Peyer's patch (tissue), 4 donors: ENCODE measurements around the gene MMD2. TPM values are rescaled to one million over a fixed set of nuclear protein-coding genes. Genes with fewer than 3 reads are reported as not detected.

Experiments
- DNase-seq, 3 donors: peaks; one replicate each; pipeline ENCODE4 v3.0.0-alpha.2; 2017 to 2019
- H3K27ac ChIP-seq, 4 donors: fragments of 200-600 bp; sonication (generic); one replicate each; pipeline ENCODE4 v1.5.1; 2016 to 2019
- H3K27me3 ChIP-seq, 2 donors: fragments of 200-600 bp; sonication (generic); one replicate each; pipeline ENCODE4 v1.5.1; 2019
- H3K36me3 ChIP-seq, 3 donors: fragments of 200-600 bp; sonication (generic); one replicate each; pipeline ENCODE4 v1.5.1; 2016 to 2019
- H3K4me1 ChIP-seq, 4 donors: fragments of 200-600 bp; sonication (generic); one replicate each; pipeline ENCODE4 v1.5.1; 2016 to 2019
- H3K4me3 ChIP-seq, 4 donors: fragments of 200-600 bp; sonication (generic); 1 replicate in 3 of 4; 2 replicates in 1 of 4; pipeline ENCODE4 v1.5.1; 2016 to 2019; ENCODE audit warnings: mild to moderate bottlenecking in 1 of 4
- H3K9me3 ChIP-seq, 4 donors: fragments of 200-600 bp; sonication (generic); one replicate each; pipeline ENCODE4 v1.5.1; 2016 to 2019; ENCODE audit warnings: mild to moderate bottlenecking in 1 of 4
- CTCF ChIP-seq, 6 experiments: fragments of 450-650 bp in 4 of 6; fragments of 200-600 bp in 2 of 6; sonication (generic) in 1 of 6; IDR thresholded peaks; one replicate each; pipeline ENCODE4 v1.5.1; 2017 to 2019; ENCODE audit warnings: antibody characterized with exemption in 6 of 6, mild to moderate bottlenecking in 3 of 6, moderate library complexity in 1 of 6
- POLR2A ChIP-seq, 2 donors: fragments of 450-650 bp; IDR thresholded peaks; one replicate each; pipeline ENCODE4 v1.5.1; 2017; ENCODE audit warnings: antibody characterized with exemption in 2 of 2, mild to moderate bottlenecking in 2 of 2, moderate library complexity in 2 of 2
- total RNA-seq, 4 donors: library from RNA; depleted of rRNA; stranded (reverse); fragments of >200 nt; gene quantifications; one replicate each; pipeline ENCODE4 v1.1.0, GENCODE V29; 2016

The MMD2 gene
- total RNA-seq, 4 donors from 2014 or later: not detected

GRCh38 chr7:4951304-4951703 is 7.7 kb downstream of the MMD2 start:
- DNase-seq: no peak
- H3K4me1 ChIP-seq: no peaks in the 10 kb centered on the region
- no peak overlapping the region for H3K27ac ChIP-seq
- H3K4me3 ChIP-seq: no peak overlapping the region
- H3K27me3 ChIP-seq: no peaks in the 10 kb centered on the region
- TF ChIP-seq POLR2A (IDR thresholded peaks at IDR 0.05) (no peak), CTCF (IDR thresholded peaks at IDR 0.05) (no peak)
- no peaks in the 10 kb centered on the region for H3K36me3 ChIP-seq
- no peaks in the 10 kb centered on the region for H3K9me3 ChIP-seq

DNA sequence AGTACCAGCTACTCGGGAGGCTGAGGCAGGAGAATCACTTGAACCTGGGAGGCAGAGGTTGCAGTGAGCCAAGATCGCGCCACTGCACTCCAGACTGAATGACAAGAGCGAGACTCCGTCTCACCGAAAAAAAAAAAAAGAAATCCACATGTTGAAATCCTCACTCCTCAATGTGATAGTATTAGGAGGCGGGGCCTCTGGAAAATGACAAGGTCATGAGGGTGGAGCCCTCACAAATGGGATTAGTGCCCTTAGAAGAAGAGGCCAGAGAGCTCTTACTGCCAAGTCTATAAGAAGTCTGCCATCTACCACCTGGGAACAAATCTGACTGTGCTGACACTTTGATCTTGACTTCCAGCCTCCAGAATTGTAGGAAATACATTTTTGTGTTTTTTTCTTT is 10.6 kb downstream of the MMD2 start:
- Histone ChIP-seq H3K9me3 (no peaks in the 10 kb centered on the region), H3K4me3 (no peak overlapping the region), H3K4me1 (no peaks in the 10 kb centered on the region), H3K27ac (no peak overlapping the region), H3K36me3 (no peaks in the 10 kb centered on the region), H3K27me3 (no peaks in the 10 kb centered on the region)
- TF ChIP-seq POLR2A (IDR thresholded peaks at IDR 0.05): no peak
- TF ChIP-seq CTCF (IDR thresholded peaks at IDR 0.05): no peak
- no peak for DNase-seq

GRCh38 chr7:4945949-4946348 is 13.0 kb downstream of the MMD2 start:
- DNase-seq: no peak
- Histone ChIP-seq H3K27ac (no peak overlapping the region), H3K9me3 (no peaks in the 10 kb centered on the region), H3K36me3 (no peaks in the 10 kb centered on the region), H3K4me1 (no peaks in the 10 kb centered on the region), H3K27me3 (no peaks in the 10 kb centered on the region), H3K4me3 (no peak overlapping the region)
- no peak for TF ChIP-seq POLR2A (IDR thresholded peaks at IDR 0.05)
- TF ChIP-seq CTCF (IDR thresholded peaks at IDR 0.05): no peak

- no peaks in the 10 kb centered on the region for H3K4me1 ChIP-seq
- no peak for DNase-seq
- H3K9me3 ChIP-seq: no peaks in the 10 kb centered on the region
- H3K4me3 ChIP-seq: no peak overlapping the region
- no peaks in the 10 kb centered on the region for H3K27me3 ChIP-seq
- TF ChIP-seq CTCF (IDR thresholded peaks at IDR 0.05) (no peak), POLR2A (IDR thresholded peaks at IDR 0.05) (no peak)
- no peaks in the 10 kb centered on the region for H3K36me3 ChIP-seq
- H3K27ac ChIP-seq: no peak overlapping the region
Measured at GRCh38 chr7:4944939-4945338, 14.0 kb downstream of the MMD2 start.

GRCh38 chr7:4943297-4943696 is 15.7 kb downstream of the MMD2 start:
- no peak overlapping the region for H3K4me3 ChIP-seq
- no peaks in the 10 kb centered on the region for H3K9me3 ChIP-seq
- no peaks in the 10 kb centered on the region for H3K4me1 ChIP-seq
- H3K27ac ChIP-seq: no peak overlapping the region
- no peak for DNase-seq
- TF ChIP-seq POLR2A (IDR thresholded peaks at IDR 0.05) (no peak), CTCF (IDR thresholded peaks at IDR 0.05) (no peak)
- no peaks in the 10 kb centered on the region for H3K36me3 ChIP-seq
- no peaks in the 10 kb centered on the region for H3K27me3 ChIP-seq
